Inferior parietal cortex (tissue), 1 donor: Measurements from ENCODE around the gene PKDCC.
A peak's percentile ranks its signal among the peaks of the same experiment; 100 is the strongest.

ENCODE experiments used
- DNase-seq: peaks from one replicate; pipeline ENCODE4 v3.0.0-alpha.2; 2016; ENCODE audit errors: extremely low spot score

PKDCC gene

GRCh38 chr2:42087137-42087856 is 39.5 kb downstream of the PKDCC start:
- no peak for DNase-seq

DNA sequence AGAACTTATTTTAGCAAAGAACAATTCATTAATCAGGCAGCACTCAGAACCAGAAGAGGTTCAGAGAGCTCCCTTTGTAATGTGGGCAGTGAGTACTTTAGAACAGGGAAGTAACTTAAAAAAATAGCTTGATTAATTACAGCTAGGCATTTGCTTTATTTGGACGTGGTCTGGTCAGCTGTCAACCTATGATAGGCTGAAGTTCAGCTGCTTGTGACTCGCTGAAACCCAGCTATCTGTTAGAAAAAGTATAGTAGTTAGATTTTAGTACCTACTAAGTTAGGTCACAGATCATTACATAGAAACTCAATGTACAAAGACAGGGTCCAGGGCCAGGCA is 40.0 kb downstream of the PKDCC start:
- no peak for DNase-seq

DNA sequence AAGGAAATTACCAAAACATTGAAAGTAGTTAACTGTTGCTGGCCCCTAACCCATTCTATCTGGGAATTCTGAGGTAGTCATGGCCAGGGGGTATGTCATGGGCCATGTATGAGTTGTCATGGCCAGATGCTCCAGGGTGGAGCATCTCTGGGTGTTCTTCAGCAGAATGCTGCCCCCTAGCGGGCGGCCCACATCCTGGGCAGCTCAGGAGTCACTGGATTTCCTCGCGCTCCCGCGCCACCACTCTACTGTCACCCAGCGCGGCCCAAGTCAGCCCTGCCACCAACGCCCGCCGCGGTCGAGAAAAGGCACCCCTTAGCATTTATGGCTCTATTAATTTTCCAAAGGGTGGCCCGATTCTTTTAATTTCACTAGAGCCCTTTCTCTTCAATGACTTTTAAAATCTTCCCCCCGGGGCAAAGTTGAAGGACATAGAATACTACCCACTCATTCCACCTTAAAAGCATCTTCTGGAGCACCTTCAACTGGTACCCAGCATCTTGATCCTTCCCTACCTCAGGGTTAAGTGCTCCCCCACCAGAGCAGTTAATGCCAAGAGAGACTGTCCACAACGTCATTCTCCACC is 41.6 kb downstream of the PKDCC start:
- no peak for DNase-seq

- no peak for DNase-seq
Observed at GRCh38 chr2:42090216-42090615, 42.4 kb downstream of the PKDCC start.

DNA sequence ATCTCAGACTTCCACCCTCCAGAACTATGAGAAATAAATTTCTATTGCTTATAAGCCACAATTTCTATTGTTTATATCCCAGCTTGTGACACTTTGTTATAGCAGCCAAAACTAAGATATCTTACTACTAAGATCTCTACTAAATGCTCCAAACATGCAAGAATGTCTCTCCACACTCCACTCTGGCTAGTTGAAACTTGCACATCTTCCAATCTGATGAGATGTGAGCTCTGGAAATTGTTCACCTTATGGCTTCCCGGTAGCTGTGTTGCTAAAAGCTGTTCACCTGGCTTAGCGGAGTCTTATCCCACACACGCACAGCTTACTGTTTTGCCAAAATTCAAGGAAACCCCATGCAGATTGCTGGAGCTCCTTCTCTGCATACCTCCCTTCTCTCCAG is 43.9 kb downstream of the PKDCC start:
- no peak for DNase-seq

DNA sequence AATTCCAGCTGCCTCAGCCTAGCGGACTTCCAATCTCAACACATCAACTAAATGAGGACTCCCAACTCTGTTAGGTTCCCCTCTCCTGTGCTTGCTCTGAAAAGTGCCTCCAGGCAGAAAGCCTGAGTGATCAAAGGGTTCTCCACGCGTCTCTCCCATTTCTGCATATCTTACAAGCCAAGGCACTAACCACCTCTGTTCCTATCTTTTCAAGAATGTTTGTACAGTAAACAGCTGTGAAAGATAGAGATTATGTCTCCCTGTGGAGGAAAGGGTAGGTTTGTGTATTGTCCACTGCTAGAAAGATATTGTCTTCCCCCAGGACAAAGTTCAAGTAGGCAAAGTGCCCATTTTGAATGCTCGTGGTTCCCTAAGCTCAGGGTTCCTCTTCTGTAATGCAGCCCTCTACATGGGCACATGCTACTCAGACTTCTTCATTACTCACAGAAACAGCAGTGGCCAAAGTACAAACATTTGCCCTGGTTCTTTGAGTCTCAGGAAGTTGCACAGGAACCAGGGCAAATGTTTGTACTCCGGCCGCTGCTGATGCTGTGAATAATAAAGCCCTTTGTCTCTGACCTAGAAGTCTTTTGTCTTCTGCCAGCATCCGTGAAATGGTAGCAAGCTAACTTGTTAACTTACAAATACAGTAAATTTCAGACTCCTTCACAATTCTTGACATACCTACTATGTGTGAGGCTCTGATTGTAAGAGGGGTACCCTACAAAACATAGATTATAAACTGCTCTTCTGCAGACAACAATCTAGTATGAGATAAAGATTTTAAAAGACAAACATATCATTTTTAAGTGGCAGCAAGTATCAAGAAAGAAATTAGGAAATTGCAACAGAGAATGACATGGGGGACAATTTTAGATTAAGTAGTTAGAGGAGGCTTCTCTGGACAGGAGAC is 44.5 kb downstream of the PKDCC start:
- DNase-seq: peak; percentile 38

GRCh38 chr2:42094114-42094513 is 46.3 kb downstream of the PKDCC start:
- no peak for DNase-seq

- peak; percentile 92 for DNase-seq
Observed at GRCh38 chr2:42095923-42096408, 48.1 kb downstream of the PKDCC start.

GRCh38 chr2:42096869-42097591 is 49.2 kb downstream of the PKDCC start:
- no peak for DNase-seq

DNA sequence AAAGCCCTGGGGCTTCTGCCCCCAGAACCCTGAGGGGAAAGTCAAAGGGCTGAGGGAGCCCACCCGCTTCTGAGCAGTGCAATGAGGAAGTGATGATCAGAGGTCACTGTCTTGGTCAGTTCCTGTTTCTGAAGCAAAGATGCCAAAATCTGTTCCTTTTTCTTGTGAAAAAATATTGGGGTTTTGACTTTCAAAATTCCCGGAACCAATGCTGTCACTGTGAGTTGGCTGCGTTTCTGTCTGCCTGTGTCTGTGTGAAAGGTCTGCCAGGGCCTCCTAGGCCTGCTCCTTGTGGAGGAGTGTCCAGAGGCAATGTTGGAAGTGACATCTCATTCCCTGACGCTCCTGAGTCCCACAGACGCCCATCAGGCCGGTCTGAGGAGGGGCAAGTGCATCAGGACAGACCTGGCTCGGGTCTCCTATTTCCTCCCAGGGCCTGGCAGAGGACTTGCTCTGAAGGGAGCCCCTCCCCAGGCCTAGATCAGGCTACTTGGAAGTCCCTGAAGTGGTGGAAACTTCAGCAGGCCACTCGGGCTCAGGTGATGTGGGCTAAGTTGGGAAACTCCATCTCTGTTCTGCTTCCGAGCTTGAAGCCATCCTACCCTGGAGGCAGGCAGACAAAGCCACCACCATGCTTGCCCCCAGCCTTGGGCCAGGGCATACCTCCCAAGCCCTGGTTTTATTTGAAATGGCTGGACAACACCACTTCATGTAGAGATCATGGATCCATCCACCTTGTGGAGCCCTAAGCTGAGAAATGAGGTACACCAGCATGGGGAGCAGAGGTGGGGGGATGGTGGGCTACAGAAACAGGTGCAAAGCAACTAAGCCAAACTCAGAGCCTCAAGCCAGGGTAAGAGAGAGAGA is 51.0 kb downstream of the PKDCC start:
- no peak for DNase-seq

DNA sequence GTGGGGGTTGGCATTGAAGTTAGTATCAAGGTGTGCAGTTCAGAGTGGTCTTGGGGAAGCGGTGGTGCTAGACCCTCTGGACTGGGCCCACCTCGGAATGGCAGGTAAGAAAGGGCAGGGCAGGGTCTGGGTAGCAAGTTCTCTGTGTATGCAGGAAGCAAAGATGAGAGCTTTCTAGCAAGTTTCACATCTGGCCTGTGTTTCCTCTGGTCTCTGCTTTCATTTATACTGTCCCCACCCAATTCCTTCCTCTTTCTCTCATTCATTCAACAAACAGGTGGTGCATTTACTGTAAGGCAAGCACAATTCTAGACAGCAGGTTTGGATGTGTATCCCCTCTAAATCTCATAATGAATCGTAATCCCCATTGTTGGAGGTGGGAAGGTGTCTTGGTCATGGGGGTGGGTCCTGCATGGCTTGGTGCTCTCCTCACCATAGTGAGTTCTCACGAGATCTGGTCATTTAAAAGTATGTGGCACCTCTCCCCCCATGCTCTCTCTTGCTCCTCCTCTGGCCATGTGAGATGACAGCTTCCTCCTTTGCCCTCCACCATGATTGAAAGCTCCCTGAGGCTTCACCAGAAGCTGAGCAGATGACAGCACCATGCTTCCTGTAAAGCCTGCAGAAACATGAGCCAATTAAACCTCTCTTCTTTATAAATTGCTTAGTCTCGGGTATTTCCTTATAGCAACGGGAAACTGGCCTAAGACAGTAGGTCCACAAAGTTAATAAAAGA is 51.8 kb downstream of the PKDCC start:
- DNase-seq: no peak

DNA sequence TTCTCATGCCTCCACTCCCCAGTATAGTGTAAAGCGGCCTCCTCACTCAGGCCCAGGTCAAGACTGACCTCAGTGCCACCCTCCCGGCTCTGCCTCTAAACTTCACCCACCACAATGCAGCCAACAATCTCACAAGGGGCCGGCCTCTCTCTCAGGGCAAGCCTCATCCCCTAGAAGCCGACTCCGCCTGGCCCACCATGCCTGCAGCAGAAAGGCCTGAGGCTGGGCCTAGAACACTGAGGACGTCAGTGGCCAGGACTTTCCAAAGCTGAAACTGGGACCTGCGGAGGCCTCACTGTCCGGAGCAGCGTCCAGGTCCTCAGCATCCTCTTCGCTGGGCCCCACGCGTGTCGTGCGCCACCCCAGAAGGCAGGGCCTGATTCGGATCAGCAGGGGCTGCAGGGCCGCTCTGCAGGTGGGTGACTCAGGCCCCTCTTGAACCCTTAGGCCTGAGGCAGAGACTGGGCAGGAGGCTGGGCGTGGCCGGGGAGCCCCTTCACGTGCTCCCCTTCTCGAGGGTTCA is 52.9 kb downstream of the PKDCC start:
- DNase-seq: no peak

- DNase-seq: no peak
Observed at GRCh38 chr2:42101206-42102023, 53.6 kb downstream of the PKDCC start.

GRCh38 chr2:42102024-42102590 is 54.3 kb downstream of the PKDCC start:
- DNase-seq: no peak

GRCh38 chr2:42102591-42103450 is 55.0 kb downstream of the PKDCC start:
- no peak for DNase-seq

DNA sequence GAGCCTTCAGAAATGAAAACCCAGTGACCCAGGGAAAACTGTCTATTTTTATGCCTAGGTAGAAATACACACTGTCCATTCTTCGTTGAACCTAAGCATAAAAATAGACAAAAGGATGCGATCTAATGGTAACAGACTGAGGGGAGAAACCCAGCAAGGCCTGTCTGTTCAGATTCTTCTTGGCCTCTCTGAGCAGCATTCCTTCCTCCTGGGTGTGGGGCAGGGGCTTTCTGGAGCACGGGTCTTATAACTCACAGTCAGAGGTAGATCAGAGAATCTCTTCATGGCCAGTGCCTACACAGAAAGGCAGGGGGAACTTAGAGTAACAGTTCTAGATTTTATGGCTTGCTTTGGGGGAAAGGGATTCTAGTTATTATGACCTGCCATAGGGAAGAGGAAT is 56.0 kb downstream of the PKDCC start:
- no peak for DNase-seq

DNA sequence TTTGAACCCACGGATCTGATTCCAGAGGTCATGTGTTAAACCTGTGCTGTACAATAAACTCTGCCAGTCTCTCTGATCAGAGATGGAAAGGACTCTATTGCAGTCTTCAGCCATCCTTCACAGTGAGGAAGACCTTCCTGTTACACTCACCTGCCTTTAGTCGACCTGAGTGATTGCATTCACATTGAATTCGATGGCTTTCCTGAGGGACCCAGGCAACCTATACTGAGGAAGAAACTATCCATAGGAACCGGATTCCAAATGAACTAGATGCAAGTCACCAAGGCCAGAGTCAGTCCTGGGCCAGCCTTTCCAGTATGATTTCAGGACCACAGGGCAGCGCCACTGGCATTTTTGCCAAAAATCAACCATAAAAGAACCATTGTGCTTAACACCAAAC is 56.8 kb downstream of the PKDCC start:
- no peak for DNase-seq
